ENCODE results near the gene MARK1. TPM values are rescaled to one million over a fixed set of nuclear protein-coding genes. Genes with fewer than 3 reads are reported as not detected.

MARK1 gene
- total and polyA plus RNA-seq, 2 experiments from 2014 or later: 11.1 to 13.6 TPM

- Histone ChIP-seq H4K20me1 (replicated peaks; ENCODE audit: insufficient read depth) (no peaks in the 10 kb centered on the region), H3K4me1 (ENCODE audit: insufficient read depth) (0 out of 2 replicates have a peak, but pooled peaks cover under 1% of the 10 kb centered on the region), H3K4me2 (no peak overlapping the region), H3K9me2 (ENCODE audit: insufficient read depth) (0 out of 2 replicates have a peak, but pooled peaks cover 3% of the 10 kb centered on the region), H3K4me3 (no peak overlapping the region), H3K27ac (ENCODE audit: low read depth) (no peak overlapping the region), H3K27me3 (ENCODE audit: insufficient read depth) (no peaks in the 10 kb centered on the region), H3F3A (replicated peaks; ENCODE audit: low read depth) (no peaks in the 10 kb centered on the region), H2AFZ (no peak overlapping the region), H3K36me3 (ENCODE audit: insufficient read depth) (no peaks in the 10 kb centered on the region), H3K79me2 (replicated peaks; ENCODE audit: insufficient read depth) (no peaks in the 10 kb centered on the region)
- no peak for DNase-seq (ENCODE audit: low spot score)
- Mint-ChIP-seq H3K9me3 (no peaks in the 10 kb centered on the region), H3K36me3 (ENCODE audit: low read depth) (no peaks in the 10 kb centered on the region), H3K27ac (no peak overlapping the region), H3K4me1 (peaks cover 14% of the 10 kb centered on the region), H3K4me3 (no peak overlapping the region), H3K27me3 (ENCODE audit: insufficient read depth, low read depth, poor library complexity) (peaks cover 4% of the 10 kb centered on the region)
- no peak for TF ChIP-seq ETS1 (IDR thresholded peaks at IDR 0.05)
- no peak for TF ChIP-seq JUNB (IDR thresholded peaks at IDR 0.05; ENCODE audit: unreplicated experiment)
- no peak for TF ChIP-seq CREB1 (CRISPR knock-in tag; IDR thresholded peaks at IDR 0.05; ENCODE audit: low read depth)
- no peak for TF ChIP-seq STAT1 (IDR thresholded peaks at IDR 0.05; ENCODE audit: unreplicated experiment)
- no peak for TF ChIP-seq NANOG (IDR thresholded peaks at IDR 0.05; ENCODE audit: borderline replicate concordance)
- no peak for TF ChIP-seq EZH2 (IDR thresholded peaks at IDR 0.05; ENCODE audit: low read depth, unreplicated experiment)
- TF ChIP-seq ZNF114 (CRISPR knock-in tag; IDR thresholded peaks at IDR 0.05): no peak
- no peak for TF ChIP-seq EZH2phosphoT487 (IDR thresholded peaks at IDR 0.05; ENCODE audit: unreplicated experiment)
- TF ChIP-seq ZNF331 (CRISPR knock-in tag; IDR thresholded peaks at IDR 0.05; ENCODE audit: low read depth): no peak
- no peak for TF ChIP-seq POLR2AphosphoS5 (IDR thresholded peaks at IDR 0.05; ENCODE audit: low read depth)
- TF ChIP-seq CTCF (conservative IDR thresholded peaks at IDR 0.05; ENCODE audit: low read depth in 2 of 2): no peak
- TF ChIP-seq REST (IDR thresholded peaks at IDR 0.05; ENCODE audit: unreplicated experiment): no peak
- TF ChIP-seq ZNF462 (CRISPR knock-in tag; IDR thresholded peaks at IDR 0.05): no peak
- ATAC-seq: no peak
Measured at GRCh38 chr1:220708244-220708643, 180.3 kb downstream of the MARK1 start.
